GM12874 (cell line): ENCODE data around the gene TNFSF18.

Experiments used
- CTCF ChIP-seq: IDR thresholded peaks from 2 replicates; pipeline ENCODE4 v1.5.1; 2011; ENCODE audit warnings: low read depth, mild to moderate bottlenecking, control low read depth, low read length, moderate library complexity; ENCODE audit not compliant: insufficient read depth

Gene TNFSF18

DNA sequence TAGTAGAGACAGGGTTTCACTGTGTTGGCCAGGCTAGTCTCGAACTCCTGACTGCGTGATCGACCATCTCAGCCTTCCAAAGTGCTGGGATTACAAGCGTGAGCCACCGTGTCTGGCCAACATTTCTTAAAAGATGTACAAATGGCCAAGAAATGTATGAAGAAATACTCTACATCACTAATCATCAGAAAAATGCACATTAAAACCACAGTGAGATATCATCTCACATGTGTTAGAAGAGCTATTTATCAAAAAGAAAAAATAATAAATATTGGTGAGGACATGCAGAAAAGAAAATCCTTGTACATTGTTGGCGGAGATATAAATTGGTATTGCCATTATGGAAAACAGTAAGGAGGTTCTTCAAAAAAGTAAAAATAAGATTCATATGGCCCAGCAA, 33.6 kb upstream of the TNFSF18 start:
- no peak for TF ChIP-seq CTCF

DNA sequence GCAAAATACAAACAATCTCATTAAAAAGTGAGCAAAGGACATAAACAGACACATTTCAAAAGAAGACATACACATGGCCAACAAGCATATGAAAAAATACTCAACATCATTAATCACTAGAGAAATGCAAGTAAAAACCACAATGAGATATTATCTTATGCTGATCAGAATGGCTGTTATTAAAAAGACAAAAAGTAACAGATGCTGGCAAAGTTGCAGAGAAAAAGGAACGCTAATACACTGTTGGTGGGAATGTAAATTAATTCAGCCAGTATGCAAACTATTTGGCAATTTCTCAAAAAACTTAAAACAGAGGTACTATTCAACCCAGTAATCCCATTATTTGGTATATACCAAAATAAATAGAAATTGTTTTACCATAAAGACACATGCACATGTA, 32.2 kb upstream of the TNFSF18 start:
- no peak for TF ChIP-seq CTCF

DNA sequence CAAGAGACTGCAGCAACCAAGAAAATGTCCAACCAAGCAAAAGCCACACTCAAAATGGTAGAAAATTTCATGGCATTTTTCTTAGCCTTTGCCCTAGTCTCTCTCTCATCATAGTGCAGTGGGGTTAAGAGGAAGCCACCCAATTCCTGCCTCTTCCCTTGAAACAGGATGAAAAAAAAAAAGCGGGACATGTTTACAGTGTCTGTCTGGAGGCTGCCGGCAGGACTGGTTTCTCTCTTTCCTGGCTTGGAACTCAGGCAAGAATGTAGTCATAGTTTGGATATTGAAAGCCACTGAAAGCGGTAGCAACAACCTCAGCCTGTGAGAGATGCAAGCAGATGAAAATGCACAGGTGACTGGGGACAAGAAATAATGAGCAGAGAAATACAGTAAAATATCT, 13.3 kb upstream of the TNFSF18 start:
- TF ChIP-seq CTCF, result no peak

- no peak for TF ChIP-seq CTCF
These were observed 12.4 kb upstream of the TNFSF18 start for GRCh38 chr1:173063171-173063570.

GRCh38 chr1:173062150-173062938, 11.6 kb upstream of the TNFSF18 start:
- TF ChIP-seq CTCF, result no peak

DNA sequence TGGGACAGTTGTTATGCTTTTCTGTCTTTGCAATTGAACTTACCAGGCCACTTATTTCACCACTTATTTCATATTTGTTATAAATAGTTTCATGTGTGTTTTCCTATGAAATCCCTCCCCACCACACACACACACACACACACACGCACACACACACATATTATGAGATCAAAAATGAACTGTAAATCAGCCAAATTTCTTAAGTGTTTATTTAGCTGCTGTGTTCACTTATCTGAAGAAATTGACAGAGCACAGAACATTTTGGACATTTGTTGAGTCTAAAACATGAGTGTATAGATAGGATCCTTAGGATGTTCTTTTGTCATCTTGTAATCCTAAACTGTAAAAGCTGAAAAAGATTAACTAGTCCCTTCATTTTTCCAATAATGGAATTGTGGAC, 7.8 kb upstream of the TNFSF18 start:
- TF ChIP-seq CTCF, result no peak

GRCh38 chr1:173057984-173058383, 7.2 kb upstream of the TNFSF18 start:
- no peak for TF ChIP-seq CTCF
